ENCODE data around the gene PIK3C2A.
"Not testable (repeated sequence)": the region's sequence is repeated elsewhere in the genome, so short reads cannot be mapped to it uniquely, and the experiment has no call there.

DNA sequence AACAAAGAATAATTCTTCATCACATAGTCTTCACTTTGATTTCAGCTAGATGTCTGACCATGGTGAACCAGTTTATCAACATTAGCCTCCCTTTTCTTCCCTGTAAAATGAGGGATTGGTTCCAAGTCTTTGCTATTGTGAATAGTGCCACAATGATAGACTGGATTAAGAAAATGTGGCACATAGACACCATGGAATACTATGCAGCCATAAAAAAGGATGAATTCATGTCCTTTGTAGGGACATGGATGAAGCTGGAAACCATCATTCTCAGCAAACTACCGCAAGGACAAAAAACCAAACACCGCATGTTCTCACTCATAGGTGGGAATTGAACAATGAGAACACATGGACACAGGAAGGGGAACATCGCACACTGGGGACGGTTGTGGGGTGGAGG, 35.2 kb upstream of the PIK3C2A start:
- TF ChIP-seq, protein P1, sequence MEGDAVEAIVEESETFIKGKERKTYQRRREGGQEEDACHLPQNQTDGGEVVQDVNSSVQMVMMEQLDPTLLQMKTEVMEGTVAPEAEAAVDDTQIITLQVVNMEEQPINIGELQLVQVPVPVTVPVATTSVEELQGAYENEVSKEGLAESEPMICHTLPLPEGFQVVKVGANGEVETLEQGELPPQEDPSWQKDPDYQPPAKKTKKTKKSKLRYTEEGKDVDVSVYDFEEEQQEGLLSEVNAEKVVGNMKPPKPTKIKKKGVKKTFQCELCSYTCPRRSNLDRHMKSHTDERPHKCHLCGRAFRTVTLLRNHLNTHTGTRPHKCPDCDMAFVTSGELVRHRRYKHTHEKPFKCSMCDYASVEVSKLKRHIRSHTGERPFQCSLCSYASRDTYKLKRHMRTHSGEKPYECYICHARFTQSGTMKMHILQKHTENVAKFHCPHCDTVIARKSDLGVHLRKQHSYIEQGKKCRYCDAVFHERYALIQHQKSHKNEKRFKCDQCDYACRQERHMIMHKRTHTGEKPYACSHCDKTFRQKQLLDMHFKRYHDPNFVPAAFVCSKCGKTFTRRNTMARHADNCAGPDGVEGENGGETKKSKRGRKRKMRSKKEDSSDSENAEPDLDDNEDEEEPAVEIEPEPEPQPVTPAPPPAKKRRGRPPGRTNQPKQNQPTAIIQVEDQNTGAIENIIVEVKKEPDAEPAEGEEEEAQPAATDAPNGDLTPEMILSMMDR (IDR thresholded peaks at IDR 0.05; ENCODE audit: control extremely low read depth in 1 of 3, insufficient read depth in 1 of 3, low read depth in 1 of 3, low read length in 3 of 3): not testable (repeated sequence)
- TF ChIP-seq SP4 (IDR thresholded peaks at IDR 0.05; ENCODE audit: low read length): not testable (repeated sequence)

Data from H1 (cell line).